ENCODE results near the gene LHPP.

GRCh38 chr10:124517931-124518330 lies 56.3 kb downstream of the LHPP start:
- no peak for TF ChIP-seq CTCF (IDR thresholded peaks at IDR 0.05)
- TF ChIP-seq POLR2AphosphoS5 (IDR thresholded peaks at IDR 0.05), result no peak
